Measurements from ENCODE around the gene STAG1.

GRCh38 chr3:136505676-136506075 is 246.5 kb downstream of the STAG1 start:
- no peak for TF ChIP-seq EZH2 (IDR thresholded peaks at IDR 0.05; ENCODE audit: insufficient read depth, low read length)
- TF ChIP-seq CTCF (IDR thresholded peaks at IDR 0.05; ENCODE audit: insufficient read depth, low read depth, low read length), result no peak

Measured in astrocyte (in vitro differentiated cells and primary cell).